GM12875 (cell line): ENCODE data around the gene PDZRN3.

Experiments
- H3K4me3 ChIP-seq: one replicate; pipeline ENCODE4 v1.5.1; 2011; ENCODE audit warnings: low read depth, low read length, control low read depth
- CTCF ChIP-seq: IDR thresholded peaks from 2 replicates; pipeline ENCODE4 v1.5.1; 2011; ENCODE audit warnings: low read depth, mild to moderate bottlenecking, control low read depth, inconsistent platforms, low read length, moderate library complexity, borderline replicate concordance; ENCODE audit not compliant: insufficient read depth

The PDZRN3 gene

GRCh38 chr3:73624017-73624820 lies 522 bp downstream of the PDZRN3 start:
- TF ChIP-seq CTCF, result no peak
- H3K4me3 ChIP-seq, result no peak overlapping the region

- H3K4me3 ChIP-seq, result no peak overlapping the region
- TF ChIP-seq CTCF, result no peak
Measured at GRCh38 chr3:73623346-73623745, 1.4 kb downstream of the PDZRN3 start.

GRCh38 chr3:73622091-73622805 lies 2.5 kb downstream of the PDZRN3 start:
- no peak overlapping the region for H3K4me3 ChIP-seq
- TF ChIP-seq CTCF, result no peak

GRCh38 chr3:73621388-73621787 lies 3.4 kb downstream of the PDZRN3 start:
- H3K4me3 ChIP-seq, result no peak overlapping the region
- TF ChIP-seq CTCF, result no peak

- TF ChIP-seq CTCF, result no peak
Measured at GRCh38 chr3:73618461-73618860, 6.3 kb downstream of the PDZRN3 start.

GRCh38 chr3:73616056-73616455 lies 8.7 kb downstream of the PDZRN3 start:
- no peak for TF ChIP-seq CTCF
- H3K4me3 ChIP-seq, result no peak overlapping the region

More at GRCh38 chr3:73618461-73618860, 6.3 kb downstream of the PDZRN3 start:
- no peak overlapping the region for H3K4me3 ChIP-seq

GRCh38 chr3:73614419-73614818 lies 10.3 kb downstream of the PDZRN3 start:
- no peak overlapping the region for H3K4me3 ChIP-seq
- TF ChIP-seq CTCF, result no peak
